Heart right ventricle (tissue), 16 donors: Measurements from ENCODE around the gene SDHA. TPM values are rescaled to one million over a fixed set of nuclear protein-coding genes. Genes with fewer than 3 reads are reported as not detected.

ENCODE experiments used
- ATAC-seq, 8 donors: fragments of 200-7000 bp; cut with Tn5 transposase; one replicate each; pipeline ENCODE4 v1.9.1; 2020; ENCODE audit warnings: mild to moderate bottlenecking in 8 of 8, moderate library complexity in 8 of 8, moderate number of reproducible peaks in 1 of 8
- DNase-seq, 2 donors: peaks; one replicate each; pipeline ENCODE4 v3.0.0-alpha.2; 2020
- H3K27ac ChIP-seq, 10 donors: fragments of 200-600 bp; sonication (generic) in 2 of 10; one replicate each; pipeline versions ENCODE4 v1.5.0 to v1.8.0; 2020 to 2022; ENCODE audit warnings: mild to moderate bottlenecking in 3 of 10
- H3K27me3 ChIP-seq, 7 donors: fragments of 200-600 bp; one replicate each; pipeline ENCODE4 v1.8.0; 2021 to 2022; ENCODE audit warnings: mild to moderate bottlenecking in 2 of 7
- H3K36me3 ChIP-seq, 9 donors: fragments of 200-600 bp; sonication (generic) in 1 of 9; one replicate each; pipeline versions ENCODE4 v1.5.0 to v1.8.0; 2020 to 2022; ENCODE audit warnings: mild to moderate bottlenecking in 2 of 9
- H3K4me1 ChIP-seq, 9 donors: fragments of 200-600 bp; sonication (generic) in 1 of 9; one replicate each; pipeline versions ENCODE4 v1.5.0 to v1.8.0; 2020 to 2022; ENCODE audit warnings: mild to moderate bottlenecking in 4 of 9
- H3K4me3 ChIP-seq, 10 donors: fragments of 200-600 bp; sonication (generic) in 2 of 10; one replicate each; pipeline versions ENCODE4 v1.5.0 to v1.8.0; 2020 to 2022; ENCODE audit warnings: mild to moderate bottlenecking in 7 of 10, moderate library complexity in 2 of 10
- H3K9me3 ChIP-seq, 11 donors: fragments of 200-600 bp in 10 of 11; sonication (generic) in 2 of 11; one replicate each; pipeline versions ENCODE4 v1.5.0 to v1.8.0; 2013 to 2022; ENCODE audit warnings: mild to moderate bottlenecking in 2 of 11, control low read depth in 1 of 11, moderate library complexity in 1 of 11
- WGBS, 2 donors: extraction: QIAGEN DNeasy Blood & Tissue Kit; methylation state at CpG; one replicate each; pipeline ENCODE4 v1.1.7; 2013; ENCODE audit warnings: inconsistent platforms in 1 of 2; 5-methylcytosine and 5-hydroxymethylcytosine counted together
- intact Hi-C, 10 donors: fragments of 100-400 bp; cut with DNase I; formaldehyde crosslinking; loops; one replicate each; pipeline versions ENCODE4 v1.11.1 to v1.14.2; 2022
- polyA plus RNA-seq, 2 donors: library from polyadenylated mRNA; stranded (reverse); fragments of 200-250 nt; gene quantifications; one replicate each; pipeline ENCODE4 v1.2.3, GENCODE V29; 2013
- total RNA-seq, 10 donors: library from RNA; stranded (reverse); fragmentation: NEBNext Ultra II Directional in 3 of 10; extraction: Animal tissue kit (Norgen Biotek cat#: 25700) in 3 of 10; gene quantifications; one replicate each; pipeline versions ENCODE4 v1.2.1 to v1.2.4, GENCODE V29; 2021 to 2023
- TF ChIP-seq, protein P1 (sequence below), 9 donors: fragments of 200-600 bp; sonication (generic) in 2 of 9; IDR thresholded peaks; one replicate each; pipeline versions ENCODE4 v1.5.0 to v1.8.0; 2021 to 2022; ENCODE audit warnings: antibody characterized with exemption in 9 of 9, mild to moderate bottlenecking in 5 of 9, moderate library complexity in 1 of 9
- donor health status: Arrhythmogenic right ventricular cardiomyopathy.
- donor health status: ischemic (EF 13 %, LVEDD 7.1; RV severe dilation, severe dysfunction).
- donor health status: healthy with polysubstance abuse.
- donor health status: DM: no; HTN: yes; CAD: no.
- donor health status: DM: no; HTN: no; CAD: no.
- donor health status: ischemic (EF 25% LVEDD 6.9; RV normal size, moderate dysfunction).
- donor health status: ischemic (EF 25% LVEDD 5.7; RV mildly dilated, moderate dysfunction).
- donor health status: healthy.
- donor health status: DM: yes; HTN: yes; CAD: no.
- donor health status: Ischemic cardiomyopathy.
- donor health status: ischemic (EF 35%, LVEDD 5.7; RV mildly dilated, moderate dysfunction).
- donor health status: nonischemic (EF 11% LVEDD 7.7; RV severe dilation, severe dysfunction).
- donor health status: DM: yes; HTN: yes; CAD: no.
- donor health status: PGD.
- donor health status: ischemic (EF 29% LVEDD 5.4; RV normal size, mild dysfunction).
- donor health status: nonischemic (EF 23%, LVEDD 6.1; RV moderate dilation, normal function).

The SDHA gene
- total and polyA plus RNA-seq, 12 donors, result 317 to 897 (median 809) TPM

DNA sequence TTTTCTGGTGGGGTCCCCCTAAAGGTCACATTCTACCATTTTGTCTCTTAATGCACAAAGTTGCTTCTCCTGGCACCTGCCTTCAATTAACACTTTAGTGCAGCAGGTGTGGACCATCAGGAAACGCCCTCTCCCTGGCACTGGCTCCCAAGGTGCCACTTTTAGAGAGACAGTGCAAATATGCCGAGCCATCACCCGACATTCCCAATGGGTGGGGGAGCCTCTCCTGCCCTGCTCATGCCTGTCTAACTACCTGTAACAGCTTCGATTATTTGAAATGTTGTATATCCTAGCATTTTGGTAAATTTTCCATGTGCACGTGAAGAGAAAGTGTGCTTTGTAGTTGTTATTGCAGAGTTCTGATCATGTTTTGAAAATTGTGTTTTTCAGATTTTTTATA is 40.0 kb upstream of the SDHA start:
- 88 to 92% methylated on average over 5 of the region's 5 CpGs for WGBS, 2 donors
- no peak for ATAC-seq
- TF ChIP-seq, protein P1, sequence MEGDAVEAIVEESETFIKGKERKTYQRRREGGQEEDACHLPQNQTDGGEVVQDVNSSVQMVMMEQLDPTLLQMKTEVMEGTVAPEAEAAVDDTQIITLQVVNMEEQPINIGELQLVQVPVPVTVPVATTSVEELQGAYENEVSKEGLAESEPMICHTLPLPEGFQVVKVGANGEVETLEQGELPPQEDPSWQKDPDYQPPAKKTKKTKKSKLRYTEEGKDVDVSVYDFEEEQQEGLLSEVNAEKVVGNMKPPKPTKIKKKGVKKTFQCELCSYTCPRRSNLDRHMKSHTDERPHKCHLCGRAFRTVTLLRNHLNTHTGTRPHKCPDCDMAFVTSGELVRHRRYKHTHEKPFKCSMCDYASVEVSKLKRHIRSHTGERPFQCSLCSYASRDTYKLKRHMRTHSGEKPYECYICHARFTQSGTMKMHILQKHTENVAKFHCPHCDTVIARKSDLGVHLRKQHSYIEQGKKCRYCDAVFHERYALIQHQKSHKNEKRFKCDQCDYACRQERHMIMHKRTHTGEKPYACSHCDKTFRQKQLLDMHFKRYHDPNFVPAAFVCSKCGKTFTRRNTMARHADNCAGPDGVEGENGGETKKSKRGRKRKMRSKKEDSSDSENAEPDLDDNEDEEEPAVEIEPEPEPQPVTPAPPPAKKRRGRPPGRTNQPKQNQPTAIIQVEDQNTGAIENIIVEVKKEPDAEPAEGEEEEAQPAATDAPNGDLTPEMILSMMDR (IDR thresholded peaks at IDR 0.05), result no peak
- intact Hi-C loops, result no loop called here
- Histone ChIP-seq H3K4me1 (peaks cover 0 to 7% (median 0%) of the 10 kb centered on the region in 9 donors), H3K36me3 (no peaks in the 10 kb centered on the region), H3K27me3 (no peaks in the 10 kb centered on the region), H3K27ac (no peak overlapping the region), H3K4me3 (no peak overlapping the region), H3K9me3 (no peaks in the 10 kb centered on the region)
- no peak for DNase-seq

DNA sequence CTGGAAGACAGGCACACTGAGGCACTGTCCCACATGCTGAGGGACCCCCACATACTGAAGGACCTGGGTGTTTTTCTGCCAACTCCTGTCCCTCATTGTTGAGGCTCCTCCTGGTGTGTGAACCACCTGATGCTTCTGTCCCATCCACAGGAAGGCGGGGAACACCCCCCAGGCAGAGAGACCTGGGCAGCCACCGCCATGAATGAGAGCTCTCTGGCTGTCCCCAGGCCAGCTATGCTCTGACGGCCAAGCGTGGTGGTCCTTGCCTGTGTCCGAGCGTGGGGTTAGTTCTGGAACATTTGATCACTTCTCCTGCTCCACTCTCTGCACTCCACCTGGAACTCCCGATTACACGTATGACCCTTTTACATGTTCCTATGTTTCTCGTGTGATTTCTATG is 38.7 kb upstream of the SDHA start:
- 87 to 99% methylated on average over 9 of the region's 9 CpGs for WGBS, 2 donors
- Histone ChIP-seq H3K9me3 (no peaks in the 10 kb centered on the region), H3K4me3 (no peak overlapping the region), H3K4me1 (peaks cover 0 to 7% (median 0%) of the 10 kb centered on the region in 9 donors), H3K27ac (no peak overlapping the region), H3K27me3 (no peaks in the 10 kb centered on the region), H3K36me3 (no peaks in the 10 kb centered on the region)
- TF ChIP-seq, protein P1 (IDR thresholded peaks at IDR 0.05), result no peak
- no peak for DNase-seq
- no peak for ATAC-seq
- intact Hi-C loops, result no loop called here

DNA sequence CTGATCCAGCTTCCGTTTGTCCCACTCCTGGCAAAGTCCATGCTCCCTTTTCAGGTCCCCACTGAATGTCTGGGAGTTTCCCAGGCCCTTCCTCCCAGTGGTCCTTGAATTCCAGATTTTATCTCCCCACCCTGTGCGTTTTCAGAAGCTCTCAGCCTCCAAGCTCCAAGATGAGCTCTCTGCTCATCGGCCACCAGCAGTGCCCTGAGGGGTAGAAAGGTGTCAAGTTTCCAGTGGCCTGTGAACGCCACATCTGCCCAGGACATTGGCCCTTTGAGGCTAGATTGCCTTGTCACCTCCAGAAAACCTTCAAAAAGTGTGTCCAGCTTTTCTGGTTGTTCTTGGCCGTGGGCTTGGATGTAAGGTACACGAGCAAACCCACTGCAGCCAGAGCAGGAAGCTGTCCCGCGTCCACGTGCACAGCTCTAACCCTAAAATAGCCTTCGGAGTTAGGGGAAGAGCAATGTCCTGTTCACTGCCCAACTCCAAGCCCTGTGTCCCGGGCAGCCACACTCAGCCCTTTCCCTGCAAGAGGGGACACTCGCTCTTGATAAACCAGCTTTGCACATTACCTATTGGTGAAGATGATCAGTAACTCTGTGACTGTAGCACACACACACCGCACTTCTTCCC is 37.7 kb upstream of the SDHA start:
- Histone ChIP-seq H3K36me3 (no peaks in the 10 kb centered on the region), H3K4me1 (peaks cover 0 to 7% (median 0%) of the 10 kb centered on the region in 9 donors), H3K27ac (no peak overlapping the region), H3K27me3 (no peaks in the 10 kb centered on the region), H3K9me3 (no peaks in the 10 kb centered on the region), H3K4me3 (no peak overlapping the region)
- TF ChIP-seq, protein P1 (IDR thresholded peaks at IDR 0.05), result no peak
- intact Hi-C loops, result no loop called here
- DNase-seq (no peak), ATAC-seq (peak in 3 of 8 donors; percentile 51 to 65 (median 56))
- WGBS, 2 donors, result 47% methylated on average over 13 of the region's 13 CpGs

DNA sequence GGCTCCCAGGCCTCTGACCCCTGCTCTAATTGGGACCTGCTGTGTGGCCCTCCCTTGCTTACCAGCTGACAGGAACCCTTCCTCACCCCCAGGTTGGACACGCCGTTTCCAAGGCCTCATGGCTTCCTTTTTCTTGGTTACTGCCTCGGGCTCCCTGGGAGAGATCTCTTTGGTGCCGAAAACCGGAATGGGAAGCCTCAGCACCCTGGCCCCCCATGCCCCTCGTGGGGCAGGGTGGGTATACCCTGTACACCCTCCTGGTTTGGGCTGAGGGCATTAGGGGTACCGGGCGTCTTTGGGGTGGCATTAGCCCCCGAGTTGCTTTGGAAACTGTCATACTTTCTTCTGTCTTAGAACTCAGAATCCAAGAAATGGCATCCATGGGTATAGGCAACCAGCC is 37.0 kb upstream of the SDHA start:
- Histone ChIP-seq H3K4me3 (no peak overlapping the region), H3K27me3 (no peaks in the 10 kb centered on the region), H3K36me3 (no peaks in the 10 kb centered on the region), H3K4me1 (peaks cover 0 to 7% (median 0%) of the 10 kb centered on the region in 9 donors), H3K27ac (no peak overlapping the region), H3K9me3 (no peaks in the 10 kb centered on the region)
- ATAC-seq (no peak), DNase-seq (no peak)
- WGBS, 2 donors, result 89 to 91% methylated on average over 9 of the region's 9 CpGs
- TF ChIP-seq, protein P1 (IDR thresholded peaks at IDR 0.05), result no peak
- intact Hi-C loops, result no loop called here
